AG04449 (cell line): ENCODE results near the gene PRKCE.

Experiments
- CTCF ChIA-PET: fragments of 350-600 bp; formaldehyde crosslinking; extraction: SDS; loops from one replicate; lab custom pipeline; 2021; ENCODE audit warnings: antibody characterized with exemption; lab: Yijun Ruan, JAX
- POLR2A ChIA-PET: fragments of 400-600, 350-600 bp; formaldehyde crosslinking; extraction: SDS; loops from one replicate; lab custom pipeline; 2020; ENCODE audit warnings: antibody characterized with exemption, inconsistent platforms; lab: Yijun Ruan, JAX
- DNase-seq: peaks from one replicate; pipeline ENCODE4 v3.0.0-alpha.2; 2010; ENCODE audit warnings: low read depth, low spot score
- H3K4me3 ChIP-seq: 2 replicates; pipeline ENCODE4 v1.5.1; 2011; ENCODE audit warnings: low read depth, mild to moderate bottlenecking, control low read depth, low read length
- TF ChIP-seq, protein P1 (sequence below): IDR thresholded peaks from one replicate; pipeline ENCODE4 v1.5.1; 2011; ENCODE audit warnings: mild to moderate bottlenecking, moderate library complexity, low read length, control low read depth, inconsistent platforms; ENCODE audit not compliant: insufficient read depth; ENCODE audit errors: missing control alignments

The PRKCE gene

DNA sequence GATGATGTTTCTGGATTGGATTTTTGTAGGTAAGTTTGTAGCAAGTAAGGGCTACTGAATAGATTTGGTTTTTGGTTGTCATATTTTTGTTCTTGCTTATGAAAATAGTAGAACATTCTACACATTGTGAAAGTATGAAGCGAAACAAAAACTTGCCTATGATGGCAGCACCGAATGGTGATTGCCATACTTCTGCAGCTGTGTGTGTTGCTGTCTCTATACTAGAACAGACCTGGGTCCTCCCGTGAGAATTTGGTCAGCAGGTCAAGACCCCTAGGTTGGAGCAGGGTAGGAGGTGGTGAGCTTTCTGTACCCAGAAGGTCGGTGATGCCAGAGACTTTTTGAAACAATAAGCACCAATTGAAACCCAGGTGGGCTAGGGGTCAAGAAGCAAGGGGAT, 322.6 kb downstream of the PRKCE start:
- POLR2A ChIA-PET = no interaction called here
- DNase-seq = no peak
- TF ChIP-seq, protein P1, sequence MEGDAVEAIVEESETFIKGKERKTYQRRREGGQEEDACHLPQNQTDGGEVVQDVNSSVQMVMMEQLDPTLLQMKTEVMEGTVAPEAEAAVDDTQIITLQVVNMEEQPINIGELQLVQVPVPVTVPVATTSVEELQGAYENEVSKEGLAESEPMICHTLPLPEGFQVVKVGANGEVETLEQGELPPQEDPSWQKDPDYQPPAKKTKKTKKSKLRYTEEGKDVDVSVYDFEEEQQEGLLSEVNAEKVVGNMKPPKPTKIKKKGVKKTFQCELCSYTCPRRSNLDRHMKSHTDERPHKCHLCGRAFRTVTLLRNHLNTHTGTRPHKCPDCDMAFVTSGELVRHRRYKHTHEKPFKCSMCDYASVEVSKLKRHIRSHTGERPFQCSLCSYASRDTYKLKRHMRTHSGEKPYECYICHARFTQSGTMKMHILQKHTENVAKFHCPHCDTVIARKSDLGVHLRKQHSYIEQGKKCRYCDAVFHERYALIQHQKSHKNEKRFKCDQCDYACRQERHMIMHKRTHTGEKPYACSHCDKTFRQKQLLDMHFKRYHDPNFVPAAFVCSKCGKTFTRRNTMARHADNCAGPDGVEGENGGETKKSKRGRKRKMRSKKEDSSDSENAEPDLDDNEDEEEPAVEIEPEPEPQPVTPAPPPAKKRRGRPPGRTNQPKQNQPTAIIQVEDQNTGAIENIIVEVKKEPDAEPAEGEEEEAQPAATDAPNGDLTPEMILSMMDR = no peak
- H3K4me3 ChIP-seq = no peak overlapping the region
- CTCF ChIA-PET = no interaction called here

GRCh38 chr2:45974762-45975408, 323.4 kb downstream of the PRKCE start:
- CTCF ChIA-PET = no interaction called here
- no peak for DNase-seq
- TF ChIP-seq, protein P1 = no peak
- POLR2A ChIA-PET = no interaction called here
- H3K4me3 ChIP-seq = no peak overlapping the region

GRCh38 chr2:45975752-45976517, 324.5 kb downstream of the PRKCE start:
- CTCF ChIA-PET = no interaction called here
- TF ChIP-seq, protein P1 = no peak
- no peak for DNase-seq
- POLR2A ChIA-PET = no interaction called here
- H3K4me3 ChIP-seq = no peak overlapping the region

DNA sequence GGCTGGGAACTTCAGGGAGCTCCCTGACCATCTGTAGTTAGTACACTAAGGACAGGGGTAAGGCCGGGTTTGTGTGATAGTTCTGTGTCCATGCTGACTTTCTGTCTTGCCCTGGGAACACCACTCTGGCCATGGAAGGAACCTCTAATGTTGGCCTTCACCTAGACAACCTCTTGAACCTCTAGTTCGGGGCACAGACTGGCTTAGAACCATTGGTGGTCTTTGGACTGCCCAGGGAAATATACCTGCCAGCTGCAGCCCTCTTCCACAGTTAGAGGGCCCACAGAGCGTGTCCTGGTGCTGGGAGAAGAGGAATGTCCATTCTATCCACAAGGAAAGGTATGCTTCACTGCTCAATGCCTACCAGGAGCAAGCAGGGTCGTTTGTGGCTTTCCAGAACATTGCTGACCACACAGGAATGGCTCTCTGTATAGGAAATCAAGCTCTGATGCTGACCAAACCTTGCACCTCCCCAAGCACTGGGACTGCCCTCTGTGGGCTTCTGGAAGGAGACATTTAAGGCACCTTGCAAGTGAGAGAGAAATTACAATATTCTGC, 326.9 kb downstream of the PRKCE start:
- ChIA-PET CTCF (interaction anchor here (2.1 kb wide), 1 partner anchor 15 kb away, joined by 7 read pairs; no protein-coding TSS in a partner anchor), POLR2A (interaction anchor here (0.6 kb wide), 1 partner anchor 316 kb away, joined by 3 read pairs; no protein-coding TSS in a partner anchor)
- H3K4me3 ChIP-seq = no peak overlapping the region
- DNase-seq = no peak
- TF ChIP-seq, protein P1 = no peak

DNA sequence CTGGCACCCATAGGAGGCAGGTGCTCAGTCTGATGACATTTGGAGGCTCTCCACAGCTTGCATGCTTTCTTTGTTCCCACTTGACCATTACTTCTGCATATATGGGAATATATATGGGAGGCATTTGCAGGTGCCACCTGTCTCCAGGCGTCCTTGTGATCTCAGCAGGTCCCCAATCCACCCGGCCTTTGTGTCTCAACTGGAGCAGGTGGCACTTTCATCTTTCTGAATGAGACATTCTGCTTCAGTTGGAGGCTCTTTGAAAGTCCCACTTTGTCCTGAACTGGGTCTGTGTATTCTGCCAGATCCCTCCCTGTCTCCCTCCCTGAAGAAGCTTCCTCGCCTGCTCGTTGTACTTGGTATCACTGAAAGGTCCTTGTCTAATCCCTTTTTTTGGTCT, 327.6 kb downstream of the PRKCE start:
- H3K4me3 ChIP-seq = no peak overlapping the region
- ChIA-PET POLR2A (no interaction called here), CTCF (interaction anchor here (2.1 kb wide), 1 partner anchor 14 kb away, joined by 7 read pairs; no protein-coding TSS in a partner anchor)
- TF ChIP-seq, protein P1 = no peak
- DNase-seq = no peak
